A549 (cell line): ENCODE data around the gene ARHGAP4.

Experiments
- CTCF ChIP-seq: fragments of >200 bp; sonication (Bioruptor Twin); formaldehyde crosslinking; IDR thresholded peaks from 3 replicates; pipeline ENCODE4 v1.5.1; 2016
- JUN ChIP-seq, 2 experiments: fragments of >200 bp; sonication (Bioruptor Twin); formaldehyde crosslinking; IDR thresholded peaks; 2 replicates in 1 of 2; 3 replicates in 1 of 2; pipeline ENCODE4 v1.6.1; 2016 to 2017
- MYC ChIP-seq: IDR thresholded peaks from 2 replicates; pipeline ENCODE4 v1.6.1; 2012; ENCODE audit warnings: mild to moderate bottlenecking, inconsistent platforms, low read length, improper control_type of control experiment, borderline replicate concordance
- NPAS2 ChIP-seq: fragments of 250-450 bp; sonication (Bioruptor Pico); IDR thresholded peaks from 2 replicates; pipeline ENCODE4 v1.8.0; 2022; ENCODE audit warnings: mild to moderate bottlenecking, moderate library complexity, borderline replicate concordance
- POLR2A ChIP-seq: IDR thresholded peaks from 2 replicates; pipeline ENCODE4 v1.6.1; 2012; ENCODE audit warnings: mild to moderate bottlenecking, low read length
- SREBF2 ChIP-seq: fragments of 450-650 bp; IDR thresholded peaks from 2 replicates; pipeline ENCODE4 v1.6.1; 2014; ENCODE audit warnings: mild to moderate bottlenecking, moderate library complexity

- TF ChIP-seq CTCF (no peak), MYC (no peak), SREBF2 (no peak), POLR2A (no peak), JUN (IDR thresholded peaks at IDR 0.05) (no peak), NPAS2 (no peak)
These were observed 39.8 kb downstream of the ARHGAP4 start, which contains the start of gene L1CAM for GRCh38 chrX:153885968-153886903.
